HepG2 (cell line): ENCODE measurements around the gene HS3ST4. TPM values are rescaled to one million over a fixed set of nuclear protein-coding genes. Genes with fewer than 3 reads are reported as not detected.

Experiments used
- ATAC-seq: fragments of 200-7000 bp; cut with Tn5 transposase; 3 replicates; pipeline ENCODE4 v1.9.1; 2020; ENCODE audit warnings: mild to moderate bottlenecking, moderate library complexity
- BruUV-seq: library from RNA; stranded (reverse); fragments of 400-500 nt; replicated peaks from 2 replicates; lab custom pipeline; 2021; lab: Mats Ljungman, UMichigan
- CTCF ChIA-PET: fragments of 300-600 bp; formaldehyde crosslinking; extraction: SDS; loops from one replicate; lab custom pipeline; 2021; ENCODE audit warnings: low total read pairs, inconsistent platforms, low intra/inter-chr PET ratio; lab: Yijun Ruan, JAX
- POLR2A ChIA-PET: fragments of 350-600 bp; sonication (Branson Sonifier 250); formaldehyde crosslinking; loops from one replicate; lab custom pipeline; 2020; ENCODE audit warnings: antibody characterized with exemption, inconsistent platforms; lab: Yijun Ruan, JAX
- DNase-seq: peaks from one replicate; pipeline ENCODE4 v3.0.0-alpha.2; 2015; ENCODE audit warnings: low spot score
- FAIRE-seq: peaks from 3 replicates; lab custom pipeline; 2011; peaks lifted over from hg19 to GRCh38; lab: Jason Lieb, UNC
- H2AFZ ChIP-seq: one replicate; pipeline ENCODE4 v1.6.1; 2011; ENCODE audit warnings: low read length, inconsistent platforms
- H3K27ac ChIP-seq: fragments of 300-600 bp; 3 replicates; pipeline ENCODE4 v1.8.0; 2011; ENCODE audit warnings: mixed run types, mild to moderate bottlenecking, mixed read lengths, low read length, inconsistent platforms; ENCODE audit not compliant: insufficient read depth; ENCODE audit errors: extremely low read length
- H3K27me3 ChIP-seq, 2 experiments: fragments of 200-600 bp in 1 of 2; 2 replicates in 1 of 2; 3 replicates in 1 of 2; pipeline versions ENCODE4 v1.6.0 to v1.8.0; 2011; ENCODE audit warnings: low read length in 2 of 2, mild to moderate bottlenecking in 2 of 2, moderate library complexity in 2 of 2, inconsistent platforms in 1 of 2; ENCODE audit not compliant: insufficient read depth in 2 of 2, control insufficient read depth in 1 of 2
- H3K36me3 ChIP-seq, 2 experiments: fragments of 200-600 bp in 1 of 2; replicated peaks in 1 of 2; 2 replicates in 1 of 2; 3 replicates in 1 of 2; pipeline versions ENCODE4 v1.5.1 to v1.8.0; 2011; ENCODE audit warnings: low read length in 2 of 2, inconsistent platforms in 1 of 2; ENCODE audit not compliant: insufficient read depth in 2 of 2, control insufficient read depth in 1 of 2
- H3K4me1 ChIP-seq: 2 replicates; pipeline ENCODE4 v1.5.1; 2012; ENCODE audit warnings: low read length, inconsistent platforms; ENCODE audit not compliant: insufficient read depth
- H3K4me2 ChIP-seq: 2 replicates; pipeline ENCODE4 v1.6.0; 2011; ENCODE audit warnings: low read depth, low read length, inconsistent platforms
- H3K4me3 ChIP-seq, 3 experiments: fragments of 200-600 bp in 1 of 3; sonication (generic), shearing (Covaris generic) in 1 of 3; replicated peaks in 1 of 3; 2 replicates each; pipeline ENCODE4 v1.5.1; 2011 to 2016; ENCODE audit warnings: low read length in 3 of 3, inconsistent platforms in 2 of 3, low read depth in 2 of 3, mild to moderate bottlenecking in 2 of 3, control low read depth in 1 of 3, mixed read lengths in 1 of 3; ENCODE audit not compliant: insufficient read depth in 1 of 3
- H3K79me2 ChIP-seq: one replicate; pipeline ENCODE4 v1.6.1; 2011; ENCODE audit warnings: low read length, inconsistent platforms; ENCODE audit not compliant: insufficient read depth
- H3K9ac ChIP-seq: 2 replicates; pipeline ENCODE4 v1.6.0; 2011; ENCODE audit warnings: mild to moderate bottlenecking, low read depth, low read length, inconsistent platforms; ENCODE audit not compliant: insufficient read depth
- H3K9me3 ChIP-seq: 2 replicates; pipeline ENCODE4 v1.5.1; 2012; ENCODE audit warnings: mild to moderate bottlenecking, low read length
- H4K20me1 ChIP-seq: 2 replicates; pipeline ENCODE4 v1.6.0; 2011; ENCODE audit warnings: inconsistent platforms, mild to moderate bottlenecking, low read length, moderate library complexity; ENCODE audit not compliant: insufficient read depth
- ARNTL ChIP-seq: sonication (generic); formaldehyde crosslinking; IDR thresholded peaks from 2 replicates; pipeline ENCODE4 v1.4.0; 2020; ENCODE audit warnings: mild to moderate bottlenecking, missing genetic modification reagents
- IRX3 ChIP-seq: sonication (generic); formaldehyde crosslinking; IDR thresholded peaks from 2 replicates; pipeline ENCODE4 v1.8.1; 2023; ENCODE audit warnings: mild to moderate bottlenecking, low read depth, missing genetic modification reagents, borderline replicate concordance
- MEF2D ChIP-seq: sonication (generic); formaldehyde crosslinking; IDR thresholded peaks from 2 replicates; pipeline ENCODE4 v1.5.1; 2020; ENCODE audit warnings: mild to moderate bottlenecking, missing genetic modification reagents
- MIER2 ChIP-seq: IDR thresholded peaks from 2 replicates; pipeline ENCODE4 v1.6.1; 2016; ENCODE audit warnings: missing biosample characterization, missing genetic modification reagents
- PLRG1 ChIP-seq: fragments of 450-650 bp; conservative IDR thresholded peaks from 2 replicates; pipeline ENCODE4 v1.6.1; 2016
- RXRB ChIP-seq: IDR thresholded peaks from 2 replicates; pipeline ENCODE4 v1.6.1; 2016; ENCODE audit warnings: borderline replicate concordance, missing genetic modification reagents, missing compliant biosample characterization
- TARDBP ChIP-seq: sonication (generic); formaldehyde crosslinking; IDR thresholded peaks from 2 replicates; pipeline ENCODE4 v1.8.0; 2022; ENCODE audit warnings: mild to moderate bottlenecking, missing genetic modification reagents
- ZNF501 ChIP-seq: sonication (generic); formaldehyde crosslinking; IDR thresholded peaks from 2 replicates; pipeline ENCODE4 v1.5.1; 2020; ENCODE audit warnings: mild to moderate bottlenecking, moderate library complexity, missing genetic modification reagents
- WGBS: methylation state at CpG from one replicate; pipeline ENCODE4 v1.1.6; 2017; ENCODE audit warnings: low lambda C conversion rate; 5-methylcytosine and 5-hydroxymethylcytosine counted together
- in situ Hi-C: cut with HindIII; loops from 2 replicates; pipeline ENCODE4 v1.10.0; 2017; ENCODE audit warnings: low pct_unique_long_range_greater_than_20kb; ENCODE audit not compliant: extremely low pct_ligation_motif_present
- intact Hi-C: fragments of 100-400 bp; cut with micrococcal nuclease; formaldehyde crosslinking; loops from one replicate; pipeline ENCODE4 v1.10.0; 2022; ENCODE audit not compliant: unreplicated experiment
- polyA plus RNA-seq, 8 experiments: library from polyadenylated mRNA; depleted of rRNA in 3 of 8; stranded (reverse) in 7 of 8; unstranded in 1 of 8; fragments of >200 nt; fragmentation: Illumina TruSeq in 4 of 8; extraction: Trizol in 4 of 8; gene quantifications; 2 replicates each; pipeline versions ENCODE4 v1.2.1 to v1.2.3, GENCODE V29; 2011 to 2016; ENCODE audit warnings: low read depth in 4 of 8, missing spikeins in 1 of 8, mixed read lengths in 1 of 8; ENCODE audit not compliant: insufficient read depth in 1 of 8
- total RNA-seq, 5 experiments: library from RNA; depleted of rRNA; stranded (reverse); fragments of >200 nt; fragmentation: Illumina TruSeq; extraction: Trizol; gene quantifications; 2 replicates each; pipeline ENCODE4 v1.2.3, GENCODE V29; 2016; ENCODE audit warnings: low read depth in 1 of 5
- TF ChIP-seq, protein P1 (sequence below): sonication (generic); formaldehyde crosslinking; IDR thresholded peaks from 2 replicates; pipeline ENCODE4 v1.5.0; 2020; ENCODE audit warnings: mild to moderate bottlenecking, missing genetic modification reagents
- TF ChIP-seq, protein P2 (sequence below): sonication (generic); formaldehyde crosslinking; IDR thresholded peaks from 2 replicates; pipeline ENCODE4 v1.4.0; 2020; ENCODE audit warnings: mild to moderate bottlenecking, missing genetic modification reagents
- TF ChIP-seq, protein P3 (sequence below): sonication (generic); formaldehyde crosslinking; IDR thresholded peaks from 2 replicates; pipeline ENCODE4 v1.4.0; 2020; ENCODE audit warnings: missing genetic modification reagents, mild to moderate bottlenecking, borderline replicate concordance
- TF ChIP-seq, protein P4 (sequence below): sonication (generic); formaldehyde crosslinking; IDR thresholded peaks from 2 replicates; pipeline ENCODE4 v1.8.1; 2022; ENCODE audit warnings: low read depth, mild to moderate bottlenecking, missing genetic modification reagents

Gene HS3ST4
- total and polyA plus RNA-seq, 2 of the 13 experiments (the other 11 are each of a cell fraction or from before 2014, with no cell fraction given) = not detected

DNA sequence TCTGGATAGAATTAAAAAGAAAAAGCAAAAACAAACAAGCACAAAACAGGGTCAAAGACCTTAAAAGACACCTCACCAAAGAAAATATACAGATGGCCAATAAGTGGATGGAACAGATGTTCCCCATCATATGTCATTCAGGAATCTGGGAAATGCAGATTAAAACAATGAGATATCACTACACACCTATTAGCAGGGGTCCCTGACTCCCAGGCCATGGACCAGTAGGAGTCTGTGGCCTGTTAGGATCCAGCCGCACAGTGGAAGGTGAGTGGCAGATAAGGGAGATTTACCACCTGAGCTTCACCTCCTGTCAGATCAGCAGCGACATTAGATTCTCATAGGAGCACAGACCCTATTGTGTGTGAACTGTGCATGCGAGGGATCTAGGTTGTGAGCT is 167.9 kb downstream of the HS3ST4 start (continued):
- TF ChIP-seq, protein P1, sequence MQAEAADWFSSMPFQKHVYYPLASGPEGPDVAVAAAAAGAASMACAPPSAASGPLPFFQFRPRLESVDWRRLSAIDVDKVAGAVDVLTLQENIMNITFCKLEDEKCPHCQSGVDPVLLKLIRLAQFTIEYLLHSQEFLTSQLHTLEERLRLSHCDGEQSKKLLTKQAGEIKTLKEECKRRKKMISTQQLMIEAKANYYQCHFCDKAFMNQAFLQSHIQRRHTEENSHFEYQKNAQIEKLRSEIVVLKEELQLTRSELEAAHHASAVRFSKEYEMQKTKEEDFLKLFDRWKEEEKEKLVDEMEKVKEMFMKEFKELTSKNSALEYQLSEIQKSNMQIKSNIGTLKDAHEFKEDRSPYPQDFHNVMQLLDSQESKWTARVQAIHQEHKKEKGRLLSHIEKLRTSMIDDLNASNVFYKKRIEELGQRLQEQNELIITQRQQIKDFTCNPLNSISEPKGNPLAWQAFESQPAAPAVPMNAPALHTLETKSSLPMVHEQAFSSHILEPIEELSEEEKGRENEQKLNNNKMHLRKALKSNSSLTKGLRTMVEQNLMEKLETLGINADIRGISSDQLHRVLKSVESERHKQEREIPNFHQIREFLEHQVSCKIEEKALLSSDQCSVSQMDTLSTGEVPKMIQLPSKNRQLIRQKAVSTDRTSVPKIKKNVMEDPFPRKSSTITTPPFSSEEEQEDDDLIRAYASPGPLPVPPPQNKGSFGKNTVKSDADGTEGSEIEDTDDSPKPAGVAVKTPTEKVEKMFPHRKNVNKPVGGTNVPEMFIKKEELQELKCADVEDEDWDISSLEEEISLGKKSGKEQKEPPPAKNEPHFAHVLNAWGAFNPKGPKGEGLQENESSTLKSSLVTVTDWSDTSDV = no peak
- TF ChIP-seq ZNF501 (CRISPR knock-in tag) = no peak

DNA sequence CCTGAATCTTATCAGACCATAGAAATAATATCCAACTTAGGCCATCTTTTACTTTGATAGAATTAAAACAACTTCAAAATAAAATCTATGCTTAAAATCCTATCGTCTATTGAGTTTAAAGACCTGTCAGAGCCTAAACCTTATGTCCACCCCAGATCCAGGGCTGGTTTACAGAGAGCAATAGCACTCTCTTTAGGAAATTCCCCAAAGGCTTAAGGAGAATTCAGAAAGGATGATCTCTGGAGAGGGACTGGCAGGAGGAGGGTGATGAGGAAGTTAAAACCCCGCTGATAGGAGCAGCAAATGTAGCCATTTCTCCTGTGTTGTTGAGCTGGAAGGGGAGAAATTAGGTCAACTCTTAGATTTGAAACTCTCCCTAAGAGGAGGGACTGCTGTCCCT is 175.3 kb downstream of the HS3ST4 start:
- Histone ChIP-seq H4K20me1 (no peaks in the 10 kb centered on the region), H3K4me3 (no peak overlapping the region), H2AFZ (no peak overlapping the region), H3K9ac (no peak overlapping the region), H3K4me1 (no peaks in the 10 kb centered on the region), H3K9me3 (no peaks in the 10 kb centered on the region), H3K36me3 (no peaks in the 10 kb centered on the region), H3K79me2 (no peaks in the 10 kb centered on the region), H3K4me2 (no peak overlapping the region), H3K27me3 (no peaks in the 10 kb centered on the region), H3K27ac (no peak overlapping the region)
- BruUV-seq = no TSS peak
- intact Hi-C loops = no loop called here
- in situ Hi-C loops = no loop called here
- FAIRE-seq = no peak
- no peak for ATAC-seq
- ChIA-PET CTCF (no interaction called here), POLR2A (no interaction called here)
- TF ChIP-seq MIER2 (CRISPR knock-in tag) = no peak
- TF ChIP-seq RXRB (CRISPR knock-in tag) = no peak
- TF ChIP-seq, protein P2, sequence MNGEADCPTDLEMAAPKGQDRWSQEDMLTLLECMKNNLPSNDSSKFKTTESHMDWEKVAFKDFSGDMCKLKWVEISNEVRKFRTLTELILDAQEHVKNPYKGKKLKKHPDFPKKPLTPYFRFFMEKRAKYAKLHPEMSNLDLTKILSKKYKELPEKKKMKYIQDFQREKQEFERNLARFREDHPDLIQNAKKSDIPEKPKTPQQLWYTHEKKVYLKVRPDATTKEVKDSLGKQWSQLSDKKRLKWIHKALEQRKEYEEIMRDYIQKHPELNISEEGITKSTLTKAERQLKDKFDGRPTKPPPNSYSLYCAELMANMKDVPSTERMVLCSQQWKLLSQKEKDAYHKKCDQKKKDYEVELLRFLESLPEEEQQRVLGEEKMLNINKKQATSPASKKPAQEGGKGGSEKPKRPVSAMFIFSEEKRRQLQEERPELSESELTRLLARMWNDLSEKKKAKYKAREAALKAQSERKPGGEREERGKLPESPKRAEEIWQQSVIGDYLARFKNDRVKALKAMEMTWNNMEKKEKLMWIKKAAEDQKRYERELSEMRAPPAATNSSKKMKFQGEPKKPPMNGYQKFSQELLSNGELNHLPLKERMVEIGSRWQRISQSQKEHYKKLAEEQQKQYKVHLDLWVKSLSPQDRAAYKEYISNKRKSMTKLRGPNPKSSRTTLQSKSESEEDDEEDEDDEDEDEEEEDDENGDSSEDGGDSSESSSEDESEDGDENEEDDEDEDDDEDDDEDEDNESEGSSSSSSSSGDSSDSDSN (CRISPR knock-in tag) = no peak
- TF ChIP-seq, protein P3, sequence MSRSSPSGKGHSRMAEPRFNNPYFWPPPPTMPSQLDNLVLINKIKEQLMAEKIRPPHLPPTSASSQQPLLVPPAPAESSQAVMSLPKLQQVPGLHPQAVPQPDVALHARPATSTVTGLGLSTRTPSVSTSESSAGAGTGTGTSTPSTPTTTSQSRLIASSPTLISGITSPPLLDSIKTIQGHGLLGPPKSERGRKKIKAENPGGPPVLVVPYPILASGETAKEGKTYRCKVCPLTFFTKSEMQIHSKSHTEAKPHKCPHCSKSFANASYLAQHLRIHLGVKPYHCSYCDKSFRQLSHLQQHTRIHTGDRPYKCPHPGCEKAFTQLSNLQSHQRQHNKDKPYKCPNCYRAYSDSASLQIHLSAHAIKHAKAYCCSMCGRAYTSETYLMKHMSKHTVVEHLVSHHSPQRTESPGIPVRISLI (CRISPR knock-in tag) = no peak
- no peak for TF ChIP-seq ARNTL (CRISPR knock-in tag)
- TF ChIP-seq MEF2D (CRISPR knock-in tag) = no peak
- TF ChIP-seq, protein P4, sequence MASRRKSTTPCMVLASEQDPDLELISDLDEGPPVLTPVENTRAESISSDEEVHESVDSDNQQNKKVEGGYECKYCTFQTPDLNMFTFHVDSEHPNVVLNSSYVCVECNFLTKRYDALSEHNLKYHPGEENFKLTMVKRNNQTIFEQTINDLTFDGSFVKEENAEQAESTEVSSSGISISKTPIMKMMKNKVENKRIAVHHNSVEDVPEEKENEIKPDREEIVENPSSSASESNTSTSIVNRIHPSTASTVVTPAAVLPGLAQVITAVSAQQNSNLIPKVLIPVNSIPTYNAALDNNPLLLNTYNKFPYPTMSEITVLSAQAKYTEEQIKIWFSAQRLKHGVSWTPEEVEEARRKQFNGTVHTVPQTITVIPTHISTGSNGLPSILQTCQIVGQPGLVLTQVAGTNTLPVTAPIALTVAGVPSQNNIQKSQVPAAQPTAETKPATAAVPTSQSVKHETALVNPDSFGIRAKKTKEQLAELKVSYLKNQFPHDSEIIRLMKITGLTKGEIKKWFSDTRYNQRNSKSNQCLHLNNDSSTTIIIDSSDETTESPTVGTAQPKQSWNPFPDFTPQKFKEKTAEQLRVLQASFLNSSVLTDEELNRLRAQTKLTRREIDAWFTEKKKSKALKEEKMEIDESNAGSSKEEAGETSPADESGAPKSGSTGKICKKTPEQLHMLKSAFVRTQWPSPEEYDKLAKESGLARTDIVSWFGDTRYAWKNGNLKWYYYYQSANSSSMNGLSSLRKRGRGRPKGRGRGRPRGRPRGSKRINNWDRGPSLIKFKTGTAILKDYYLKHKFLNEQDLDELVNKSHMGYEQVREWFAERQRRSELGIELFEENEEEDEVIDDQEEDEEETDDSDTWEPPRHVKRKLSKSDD = no peak
- no peak for TF ChIP-seq PLRG1
- no peak for TF ChIP-seq IRX3 (CRISPR knock-in tag)
- no peak for TF ChIP-seq TARDBP (CRISPR knock-in tag)
- WGBS = 42% methylated on average over 2 of the region's 2 CpGs
- DNase-seq = no peak
